GOT3 (cell line): ENCODE data around the gene FAM20B.
"Not testable (repeated sequence)": the region's sequence is repeated elsewhere in the genome, so short reads cannot be mapped to it uniquely, and the experiment has no call there.

Experiments
- DNase-seq: peaks from one replicate; lab custom pipeline; 2025; ENCODE audit warnings: mixed read lengths; lab: John Stamatoyannopoulos, UW

The FAM20B gene

DNA sequence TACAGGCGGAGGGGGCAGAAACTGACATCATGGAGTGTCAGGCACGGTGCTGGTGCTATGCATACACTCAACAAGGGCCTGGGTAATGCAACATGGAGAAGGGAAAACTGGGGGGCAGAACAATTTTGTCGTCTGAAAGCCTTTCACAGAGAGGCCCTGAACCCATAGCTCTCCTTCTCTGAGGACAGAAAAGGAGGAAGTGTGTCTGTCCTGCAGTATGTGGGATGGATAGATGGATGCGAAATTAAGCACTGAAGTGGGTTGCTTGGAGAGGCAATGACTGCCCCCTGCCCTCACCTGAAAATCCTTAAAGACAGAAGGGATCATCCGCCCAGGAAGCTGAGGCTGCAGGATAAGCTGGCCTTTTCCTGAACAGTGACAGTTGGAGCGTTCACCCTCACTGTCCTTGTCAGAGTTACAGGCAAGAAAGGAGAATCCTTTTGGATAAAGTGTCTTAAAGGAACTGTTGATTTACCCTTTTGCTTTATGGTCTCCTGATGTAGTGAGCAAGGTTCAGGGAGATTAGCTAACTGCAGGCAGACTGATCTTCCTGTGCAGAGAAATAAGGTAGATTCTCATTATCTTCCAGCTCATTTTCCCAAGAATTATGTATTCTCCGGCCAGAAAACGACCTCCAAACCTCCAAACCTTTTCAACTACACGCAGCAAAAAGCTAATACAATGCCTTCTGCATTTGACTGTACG lies 1.6 kb upstream of the FAM20B start:
- DNase-seq = no peak

DNA sequence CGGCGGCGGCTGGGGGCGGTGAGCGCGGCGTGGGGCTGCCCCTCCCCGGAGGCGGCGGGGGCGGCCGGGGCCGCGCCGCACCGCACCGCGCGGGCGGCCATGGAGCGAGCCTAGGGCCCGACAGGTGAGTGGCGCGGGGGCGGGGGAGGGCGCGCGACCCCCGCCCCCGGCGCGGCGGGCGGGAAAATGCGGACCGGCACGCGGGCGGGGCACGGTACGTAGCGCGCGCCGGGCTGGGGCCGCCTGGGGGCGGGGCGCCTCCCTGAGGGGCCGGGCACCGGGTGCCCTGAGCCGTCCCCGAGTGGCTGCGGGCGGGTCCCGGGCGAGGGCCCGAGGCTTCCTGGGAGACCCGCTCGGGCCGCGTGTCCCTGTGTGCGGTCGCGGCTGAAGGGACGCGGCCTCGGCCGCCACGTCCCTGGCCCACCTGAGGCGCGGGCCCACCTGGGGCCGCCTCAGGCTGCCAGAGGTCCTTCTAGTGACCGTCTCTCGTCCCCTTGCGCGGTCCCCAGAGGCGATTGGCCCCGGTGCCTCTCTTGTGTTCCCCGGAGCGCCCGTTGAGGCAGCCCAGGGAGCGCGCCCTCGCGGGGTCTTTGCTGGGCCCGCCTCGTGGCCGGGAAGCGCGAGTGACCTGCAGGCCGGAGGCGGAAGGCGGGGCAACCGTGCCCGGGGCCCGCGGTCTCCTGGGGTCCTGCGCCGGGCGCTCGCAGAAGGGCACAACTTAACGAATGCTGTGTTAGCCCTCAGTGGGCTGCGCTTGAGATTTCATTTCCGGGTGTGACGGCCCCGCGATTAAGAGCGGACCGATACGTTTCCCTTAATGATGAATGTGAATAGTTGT lies 500 bp downstream of the FAM20B start:
- no peak for DNase-seq

DNA sequence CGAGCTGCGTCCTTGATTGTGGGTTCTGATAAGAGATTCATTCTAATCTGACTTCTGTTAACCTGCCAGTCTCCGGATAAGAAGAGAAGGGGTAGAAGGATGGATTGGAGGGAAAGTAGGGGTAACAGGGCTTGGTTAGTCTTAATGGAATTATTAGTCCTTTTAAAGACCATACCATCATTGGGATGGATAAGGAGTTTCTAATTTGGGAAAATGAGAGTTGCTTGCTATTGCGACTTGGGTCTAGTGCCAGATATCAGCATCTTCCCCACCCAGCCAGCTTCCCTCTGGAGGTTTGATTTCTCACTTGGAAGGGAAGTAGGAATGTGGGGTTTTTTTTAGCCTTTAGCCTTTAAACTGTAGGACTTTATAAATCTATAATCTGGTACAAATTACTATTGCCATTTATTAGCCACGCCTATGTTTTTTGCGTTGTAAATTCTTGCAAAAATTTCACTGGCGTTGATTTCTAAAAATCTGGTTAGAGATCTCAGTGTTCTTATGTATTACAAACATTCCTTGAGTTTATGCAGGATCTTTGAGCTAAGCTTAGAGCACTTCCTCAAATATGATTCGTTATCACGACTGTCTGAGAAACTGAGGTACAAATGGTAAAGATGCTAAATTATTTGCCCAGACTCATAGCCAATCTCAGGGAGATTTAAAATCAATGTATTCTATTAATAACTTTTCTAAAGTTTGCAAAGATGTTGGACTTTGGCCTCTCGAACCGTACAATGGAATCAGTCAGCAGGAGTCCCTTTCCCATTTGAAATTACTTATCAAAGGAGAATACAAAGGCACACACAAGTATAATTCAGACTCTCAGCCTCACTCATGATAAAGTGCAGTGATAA lies 1.3 kb downstream of the FAM20B start:
- DNase-seq = no peak

DNA sequence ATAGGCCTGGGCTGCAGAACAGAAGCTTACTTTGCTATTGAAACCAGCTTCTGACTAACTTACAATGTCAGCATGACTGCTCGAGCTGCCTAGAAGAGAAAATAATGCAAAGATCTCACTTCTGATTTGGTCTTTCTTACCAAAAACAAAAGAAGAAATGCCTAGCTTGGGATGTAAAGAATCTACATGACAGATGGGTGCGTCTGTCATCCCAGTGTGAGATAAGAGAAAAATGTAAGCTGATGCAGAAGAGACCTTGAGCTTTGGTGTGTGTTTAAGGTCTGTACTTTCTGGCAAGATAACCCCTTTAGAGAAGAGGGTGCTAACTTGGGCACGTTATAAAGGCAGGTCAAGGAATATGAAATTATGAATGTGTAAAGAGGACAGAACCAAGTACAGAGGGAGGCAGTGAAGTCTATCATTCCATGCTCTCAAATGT lies 3.6 kb downstream of the FAM20B start:
- DNase-seq = no peak

DNA sequence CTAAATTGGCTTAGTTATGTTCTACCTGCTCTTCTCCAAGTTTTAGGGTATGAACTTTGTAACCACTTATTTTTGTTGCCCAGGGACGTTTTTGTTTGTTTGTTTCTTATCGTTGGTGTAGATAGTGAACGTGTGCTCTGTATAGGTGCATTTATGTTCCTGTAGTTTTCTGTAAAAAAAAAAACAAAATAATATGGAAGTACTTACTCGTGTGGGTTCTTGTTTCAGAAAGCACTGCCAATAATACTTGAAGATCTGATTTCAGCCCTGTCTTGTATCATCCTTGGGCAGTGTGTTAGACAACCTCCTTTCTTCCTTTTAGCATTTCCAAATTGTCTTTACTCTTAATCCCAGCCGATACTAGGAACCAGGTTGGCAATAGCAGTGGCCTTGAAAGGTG lies 4.4 kb downstream of the FAM20B start:
- no peak for DNase-seq

DNA sequence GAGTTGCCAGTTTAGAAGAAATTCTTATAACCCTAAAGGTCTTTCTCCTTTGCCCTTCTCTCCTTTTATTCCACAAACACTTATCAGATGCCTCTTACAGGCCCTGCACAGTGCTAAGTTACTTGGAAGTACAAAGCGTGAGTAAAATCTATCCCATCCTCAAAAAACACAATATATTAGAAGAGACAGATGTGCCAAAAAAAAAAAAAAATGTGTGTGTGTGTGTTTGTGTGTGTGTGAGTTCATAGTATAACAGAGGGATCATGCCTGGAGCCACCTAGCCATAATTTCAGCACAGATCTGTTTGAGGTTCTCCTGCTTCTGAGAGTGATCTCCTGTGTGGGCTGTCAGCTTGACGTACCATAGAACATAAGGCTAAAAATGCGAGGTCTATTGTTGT lies 5.0 kb downstream of the FAM20B start:
- no peak for DNase-seq

DNA sequence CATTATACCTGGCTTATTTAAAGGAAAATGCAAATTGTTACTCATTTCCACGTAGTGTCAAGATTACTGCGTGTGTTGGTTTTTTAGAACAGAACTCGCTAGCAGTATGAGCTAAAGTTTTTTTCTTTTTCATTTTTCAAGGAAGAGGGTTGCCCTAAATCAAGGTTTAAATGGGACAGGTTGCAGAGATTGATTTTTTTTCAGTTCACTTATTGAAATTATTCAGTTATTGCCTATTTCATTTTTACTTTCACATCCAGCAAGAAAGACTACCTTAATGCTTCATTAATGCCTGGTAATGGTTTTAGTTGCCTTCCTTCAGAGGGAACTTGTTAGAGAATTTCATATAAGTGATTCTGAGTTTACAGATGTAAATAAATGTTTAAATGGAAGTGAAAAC lies 5.6 kb downstream of the FAM20B start:
- DNase-seq = no peak

DNA sequence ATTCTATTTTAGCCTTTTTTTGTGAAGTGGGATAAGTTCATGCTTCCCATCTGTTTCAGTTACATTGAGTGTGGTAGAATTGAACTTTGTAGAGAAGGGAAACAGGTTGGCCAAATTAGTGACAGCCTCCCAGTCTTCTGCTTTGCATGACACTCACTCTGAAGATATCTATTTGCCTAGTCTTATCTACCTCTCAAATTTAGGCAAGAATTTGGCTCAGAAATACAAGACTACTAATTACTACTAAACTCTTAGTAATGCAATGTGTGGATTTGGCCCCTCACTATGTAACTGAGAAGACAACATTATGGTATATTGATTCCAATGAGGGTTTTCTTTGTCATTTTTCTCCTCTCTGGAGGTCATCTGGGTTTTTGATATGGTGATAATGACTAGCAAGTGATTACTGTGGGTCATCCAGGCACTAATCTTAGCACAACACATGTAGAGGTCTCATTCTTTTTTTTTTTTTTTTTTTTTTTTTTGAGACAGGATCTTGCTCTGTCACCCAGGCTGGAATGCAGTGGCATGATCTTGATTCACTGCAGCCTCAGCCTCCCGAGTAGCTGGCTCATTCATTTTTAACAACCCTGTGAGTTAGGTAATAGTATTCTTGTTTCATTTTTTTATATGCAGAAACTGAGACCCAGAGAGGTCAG lies 6.3 kb downstream of the FAM20B start:
- DNase-seq = no peak

DNA sequence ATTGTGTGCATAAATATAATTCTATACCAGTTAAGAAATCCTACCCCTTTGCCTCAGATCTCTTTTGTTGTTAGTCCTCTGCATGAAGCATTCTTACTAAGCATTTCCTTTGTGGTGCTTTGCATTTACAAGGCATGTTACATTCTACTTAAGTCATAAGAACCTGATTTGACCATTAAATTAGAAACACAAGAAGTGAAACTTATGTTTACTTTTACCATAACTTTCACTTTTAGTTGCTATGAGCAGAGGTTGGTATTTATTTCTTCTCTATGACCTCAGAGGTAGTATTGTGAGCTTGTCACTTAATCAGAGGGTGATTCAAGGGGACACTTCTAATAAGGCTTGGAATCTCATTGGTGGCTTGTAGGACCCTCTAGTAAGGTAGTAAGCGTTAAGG lies 9.0 kb downstream of the FAM20B start:
- no peak for DNase-seq

DNA sequence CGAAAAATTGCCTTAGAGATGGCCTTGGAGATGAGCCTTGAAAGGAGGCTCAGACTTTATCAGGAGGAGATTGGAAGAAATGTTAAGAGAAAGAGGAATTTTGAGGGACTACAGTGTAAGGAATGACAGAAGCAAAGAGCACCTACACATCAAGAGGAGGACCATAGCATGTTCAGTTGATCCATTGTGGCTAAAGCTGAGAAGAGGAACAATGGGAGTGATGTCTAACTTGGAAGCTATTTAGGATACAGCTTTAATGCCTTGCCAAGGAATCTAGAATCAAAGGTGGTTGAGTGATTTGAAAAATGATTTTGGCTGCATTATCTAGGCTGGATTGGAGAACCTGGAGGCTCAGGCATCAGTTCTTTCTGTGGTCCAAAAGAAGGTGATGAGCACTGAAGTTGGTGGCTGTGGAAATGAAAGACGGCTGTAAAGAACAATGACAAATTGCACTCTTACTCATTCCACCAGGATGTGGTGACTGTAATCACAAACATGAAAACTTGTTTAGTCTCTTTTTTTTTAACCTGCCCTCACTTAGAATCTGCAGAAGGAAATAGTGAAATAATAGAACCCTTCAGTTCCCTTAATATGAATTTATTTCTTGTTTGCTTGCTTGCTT lies 11.3 kb downstream of the FAM20B start:
- DNase-seq = no peak

DNA sequence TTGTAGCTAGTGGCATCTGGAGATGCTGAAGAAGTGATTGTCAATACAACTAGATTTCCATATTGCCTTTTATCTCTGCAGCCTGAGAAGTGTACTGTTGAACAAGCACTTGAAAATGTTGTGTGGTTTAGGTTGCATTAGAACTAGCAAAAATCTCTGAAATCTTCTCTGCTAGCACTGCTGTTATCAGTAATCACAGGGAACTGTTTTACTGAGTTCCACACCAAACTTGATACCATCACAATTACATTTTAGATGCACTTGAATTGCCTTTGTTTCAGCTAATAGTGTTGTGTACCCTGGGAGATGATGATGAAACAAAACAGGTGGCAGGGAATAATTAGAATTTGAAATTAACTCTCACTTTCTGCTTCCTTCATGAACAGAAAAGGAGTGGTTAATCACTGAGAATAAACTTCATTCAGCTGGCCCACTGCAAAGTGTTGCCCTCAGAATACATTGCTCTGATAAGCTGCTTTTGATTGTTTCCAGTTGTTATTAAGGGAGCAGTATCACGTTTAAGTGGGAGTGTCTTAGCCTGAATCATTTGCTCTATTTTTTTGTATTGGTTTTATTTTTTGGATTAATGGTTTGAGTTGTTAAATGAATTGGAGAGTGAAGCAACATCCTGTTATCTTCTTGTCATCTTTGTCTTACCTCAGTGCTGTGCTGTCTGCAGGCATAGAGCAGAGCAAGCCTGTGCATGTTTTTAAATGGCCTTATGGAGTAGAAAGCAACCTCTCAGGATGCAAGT lies 13.0 kb downstream of the FAM20B start:
- no peak for DNase-seq

DNA sequence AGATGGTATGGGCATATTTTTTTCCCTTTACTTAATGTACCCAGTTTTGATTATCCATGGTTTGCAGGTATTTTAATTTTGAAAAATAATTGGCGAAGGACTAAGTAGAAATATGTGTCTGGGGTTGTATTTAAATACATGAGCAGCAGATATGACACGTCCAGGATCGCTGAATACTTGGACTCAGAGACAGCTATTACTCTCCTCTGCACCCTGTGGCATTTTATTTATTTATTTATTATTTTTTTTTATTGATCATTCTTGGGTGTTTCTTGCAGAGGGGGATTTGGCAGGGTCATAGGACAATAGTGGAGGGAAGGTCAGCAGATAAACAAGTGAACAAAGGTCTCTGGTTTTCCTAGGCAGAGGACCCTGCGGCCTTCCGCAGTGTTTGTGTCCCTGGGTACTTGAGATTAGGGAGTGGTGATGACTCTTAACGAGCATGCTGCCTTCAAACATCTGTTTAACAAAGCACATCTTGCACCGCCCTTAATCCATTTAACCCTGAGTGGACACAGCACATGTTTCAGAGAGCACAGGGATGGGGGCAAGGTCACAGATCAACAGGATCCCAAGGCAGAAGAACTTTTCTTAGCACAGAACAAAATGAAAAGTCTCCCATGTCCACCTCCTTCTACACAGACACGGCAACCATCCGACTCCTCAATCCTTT lies 13.9 kb downstream of the FAM20B start:
- DNase-seq = not testable (repeated sequence)

DNA sequence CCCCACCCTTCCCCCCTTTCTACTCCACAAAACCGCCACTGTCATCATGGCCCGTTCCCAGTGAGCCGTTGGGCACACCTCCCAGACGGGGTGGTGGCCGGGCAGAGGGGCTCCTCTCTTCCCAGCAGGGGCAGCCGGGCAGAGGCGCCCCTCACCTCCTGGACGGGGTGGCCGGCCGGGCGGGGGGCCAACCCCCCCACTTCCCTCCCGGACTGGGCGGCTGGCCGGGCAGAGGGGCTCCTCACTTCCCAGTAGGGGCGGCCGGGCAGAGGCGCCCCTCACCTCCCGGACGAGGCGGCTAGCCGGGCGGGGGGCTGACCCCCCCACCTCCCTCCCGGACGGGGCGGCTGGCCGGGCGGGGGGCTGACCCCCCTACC lies 14.5 kb downstream of the FAM20B start:
- not testable (repeated sequence) for DNase-seq

DNA sequence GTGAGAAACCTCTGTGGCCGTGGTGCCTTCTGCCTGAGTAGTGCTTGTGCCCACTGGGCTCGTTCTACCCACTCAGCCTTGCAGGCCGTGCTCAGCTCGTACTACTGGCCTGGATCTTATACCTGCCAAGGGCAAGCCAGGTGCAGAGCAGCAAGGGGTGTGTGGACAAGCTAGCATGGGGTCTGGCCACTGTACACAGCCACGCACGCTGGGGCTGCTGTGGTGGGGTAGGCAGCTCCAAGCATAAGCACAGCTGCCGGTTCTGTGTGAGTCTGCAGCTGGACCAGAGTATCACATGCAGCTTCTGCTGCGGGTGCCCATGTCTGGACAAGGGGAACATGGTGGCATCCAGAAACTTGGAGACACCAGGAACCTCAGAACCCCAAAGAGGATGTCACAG lies 16.4 kb downstream of the FAM20B start:
- DNase-seq = no peak

DNA sequence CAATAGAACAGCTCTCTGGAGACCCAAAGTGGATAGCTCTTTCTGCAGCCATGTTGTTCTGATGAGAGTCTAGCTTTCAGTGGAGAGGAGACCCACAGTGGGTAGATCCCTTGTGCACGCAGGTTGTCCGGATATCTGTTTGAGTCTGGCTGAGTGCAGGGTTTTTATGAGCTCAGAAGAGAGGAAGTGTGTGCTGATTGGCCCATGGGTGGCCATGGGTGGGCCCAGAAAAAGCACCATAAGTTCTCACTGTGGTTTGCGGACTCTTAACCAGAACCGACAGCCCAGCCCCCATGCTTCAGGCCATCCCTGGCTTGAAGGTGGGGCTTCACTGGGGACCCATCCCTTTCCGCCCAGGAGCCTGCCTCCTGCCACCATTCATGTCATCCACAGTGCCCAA lies 17.0 kb downstream of the FAM20B start:
- no peak for DNase-seq

DNA sequence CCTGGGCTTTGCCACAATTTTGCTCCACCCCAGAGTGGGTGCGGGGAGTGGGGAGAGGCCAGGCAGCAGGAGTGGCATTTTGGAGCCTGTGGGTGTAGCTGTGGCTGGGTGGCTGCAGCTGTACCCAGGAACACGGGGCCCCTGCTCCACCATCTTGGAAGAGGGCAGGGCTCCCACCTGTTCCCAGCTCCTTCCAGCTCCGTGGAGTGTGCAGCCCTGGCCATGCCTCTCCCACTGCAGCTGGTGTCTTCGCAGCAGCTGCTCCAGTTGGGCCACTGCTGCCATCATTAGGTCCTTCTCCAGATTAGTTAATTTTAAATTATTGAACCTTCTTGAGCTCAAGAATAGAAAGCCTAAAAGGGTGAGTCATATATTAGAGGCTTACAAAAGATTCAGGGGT lies 17.6 kb downstream of the FAM20B start:
- no peak for DNase-seq

DNA sequence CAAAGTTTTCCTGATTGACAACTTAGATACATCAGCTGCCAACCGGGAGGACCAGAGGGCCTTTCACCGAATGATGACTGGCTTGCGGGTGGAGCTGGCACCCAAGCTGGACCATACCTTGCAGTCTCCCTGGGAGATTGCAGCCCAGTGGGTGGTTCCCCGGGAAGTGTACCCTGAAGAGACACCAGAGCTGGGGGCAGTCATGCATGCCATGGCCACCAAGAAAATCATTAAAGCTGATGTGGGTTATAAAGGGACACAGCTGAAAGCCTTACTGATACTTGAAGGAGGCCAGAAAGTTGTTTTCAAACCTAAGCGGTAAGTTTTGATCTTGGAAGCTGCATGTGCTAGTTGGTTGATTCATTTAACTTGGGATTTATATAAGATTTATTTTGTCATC lies 18.2 kb downstream of the FAM20B start:
- no peak for DNase-seq

DNA sequence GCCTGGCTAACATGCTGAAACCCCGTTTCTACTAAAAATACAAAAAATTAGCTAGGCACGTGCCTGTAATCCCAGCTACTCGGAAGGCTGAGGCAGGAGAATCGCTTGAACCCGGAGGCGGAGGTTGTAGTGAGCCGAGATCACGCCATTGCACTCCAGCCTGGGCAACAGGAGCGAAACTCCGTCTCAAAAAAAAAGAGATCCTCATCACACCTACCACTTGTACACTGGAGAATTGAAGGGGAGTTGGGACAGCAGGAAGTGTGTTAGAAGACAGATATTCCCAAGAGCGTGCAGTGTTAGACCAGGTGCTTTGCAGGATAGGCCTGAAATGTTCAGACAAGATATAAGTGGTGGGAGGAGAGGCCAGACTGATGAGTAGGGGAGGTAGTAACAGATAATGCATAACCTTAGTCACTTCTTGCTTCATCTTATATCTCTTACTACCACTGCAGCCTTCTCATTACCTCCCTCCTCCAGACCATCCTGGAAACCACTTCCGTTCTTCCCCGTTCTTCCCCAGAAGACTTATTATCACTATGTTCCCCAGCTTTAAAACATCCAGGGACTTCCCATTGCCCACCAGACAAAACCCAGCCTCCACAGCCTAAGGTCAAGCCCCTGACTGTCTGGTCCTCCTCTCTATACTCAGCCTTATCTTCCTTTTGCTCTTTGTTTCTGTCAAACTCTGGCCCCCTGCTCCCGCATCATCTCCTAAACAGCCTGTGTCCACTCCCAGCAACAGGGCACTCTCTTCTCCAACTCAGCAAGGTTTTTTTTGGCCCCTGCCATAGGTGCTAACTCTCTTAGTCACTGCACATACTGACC lies 21.3 kb downstream of the FAM20B start:
- DNase-seq = no peak

DNA sequence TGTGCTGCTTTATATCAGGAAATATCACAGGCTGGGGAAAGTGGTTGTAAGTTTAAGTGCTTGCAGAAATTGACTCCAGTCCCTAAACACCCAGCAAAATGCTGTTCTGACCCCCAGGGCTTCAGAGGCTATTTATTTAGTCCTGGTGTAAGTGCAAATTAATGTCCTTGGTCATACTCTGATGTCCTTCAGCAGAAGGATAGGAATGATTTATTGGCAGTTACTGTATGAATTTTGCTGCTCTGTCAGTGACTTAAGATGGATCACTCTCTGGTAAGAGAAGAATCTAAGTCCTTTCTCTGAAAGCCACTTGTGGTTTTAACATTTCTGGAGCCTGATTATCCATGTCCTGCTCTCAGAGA lies 21.9 kb downstream of the FAM20B start:
- no peak for DNase-seq
